Stimulated activated memory B cell treated with anti-CD40 and anti-IgM and Interleukin-4, amounts not matched to agents 10 μg/mL and 1 μg/mL and 100 μg/mL, for 72 hours (primary cell): ENCODE measurements around the gene CAMK2N2.

Experiments
- ATAC-seq: fragments of 150-1000 bp; cut with Tn5 transposase; 2 replicates; pipeline ENCODE4 v1.10.0; 2021
- H3K27ac Mint-ChIP-seq: one replicate; pipeline ENCODE4 v1.8.0; 2022; ENCODE audit warnings: mild to moderate bottlenecking, mixed read lengths
- H3K27me3 Mint-ChIP-seq: one replicate; pipeline ENCODE4 v1.8.0; 2022; ENCODE audit warnings: mixed read lengths
- H3K36me3 Mint-ChIP-seq: one replicate; pipeline ENCODE4 v1.8.0; 2022; ENCODE audit warnings: mixed read lengths
- H3K4me1 Mint-ChIP-seq: one replicate; pipeline ENCODE4 v1.8.0; 2022; ENCODE audit warnings: mixed read lengths
- H3K4me3 Mint-ChIP-seq: one replicate; pipeline ENCODE4 v1.8.0; 2022; ENCODE audit warnings: mild to moderate bottlenecking, moderate library complexity, mixed read lengths
- H3K9me3 Mint-ChIP-seq: one replicate; pipeline ENCODE4 v1.8.0; 2022; ENCODE audit warnings: mixed read lengths

Gene CAMK2N2

DNA sequence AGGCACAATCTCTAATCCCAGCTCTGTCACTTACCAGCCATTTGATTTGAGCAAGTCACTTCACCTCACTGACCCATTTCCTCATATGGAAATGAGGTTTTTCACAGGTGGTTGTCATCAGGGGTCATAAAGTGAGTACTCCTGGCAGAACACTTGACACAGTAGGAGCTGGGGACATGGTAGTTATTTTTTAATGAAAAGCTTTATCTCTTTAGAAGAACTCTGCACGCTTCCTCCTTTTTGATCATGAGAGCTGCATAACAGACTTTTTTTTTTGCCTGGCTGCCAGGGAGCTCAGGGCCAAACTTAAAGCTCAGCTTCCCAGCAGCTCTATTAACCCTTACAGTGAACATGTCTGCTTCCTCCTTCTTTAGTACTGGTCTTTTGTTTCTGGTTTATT lies 23.5 kb downstream of the CAMK2N2 start:
- H3K4me1 Mint-ChIP-seq, result no peaks in the 10 kb centered on the region
- peaks cover 15% of the 10 kb centered on the region for H3K27me3 Mint-ChIP-seq
- no peak for ATAC-seq
- no peaks in the 10 kb centered on the region for H3K9me3 Mint-ChIP-seq
- H3K4me3 Mint-ChIP-seq, result no peak overlapping the region
- peaks cover 9% of the 10 kb centered on the region for H3K36me3 Mint-ChIP-seq
- H3K27ac Mint-ChIP-seq, result no peak overlapping the region

DNA sequence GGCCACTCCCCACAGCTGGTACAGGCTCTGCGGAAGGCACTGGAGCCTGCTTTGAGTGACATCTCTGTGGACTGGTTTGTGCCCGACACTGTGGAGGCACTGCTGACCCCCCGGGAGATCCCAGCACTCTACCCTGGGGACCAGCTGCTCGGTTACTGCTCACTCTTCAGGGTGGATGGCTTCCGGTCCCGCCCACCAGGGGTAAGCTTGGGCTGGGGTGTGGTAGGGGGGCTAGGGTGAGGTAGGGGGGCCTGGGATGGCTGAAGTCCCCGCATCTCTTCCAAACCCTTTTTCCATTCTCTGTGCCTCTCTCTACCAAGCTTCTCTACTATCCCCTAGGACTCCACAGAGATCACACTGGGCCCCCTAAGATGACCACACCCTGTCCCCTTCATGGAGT lies 24.1 kb downstream of the CAMK2N2 start:
- Mint-ChIP-seq H3K36me3 (peaks cover 3% of the 10 kb centered on the region), H3K9me3 (no peaks in the 10 kb centered on the region), H3K27me3 (peaks cover 21% of the 10 kb centered on the region), H3K4me3 (no peak overlapping the region), H3K27ac (no peak overlapping the region), H3K4me1 (no peaks in the 10 kb centered on the region)
- no peak for ATAC-seq

DNA sequence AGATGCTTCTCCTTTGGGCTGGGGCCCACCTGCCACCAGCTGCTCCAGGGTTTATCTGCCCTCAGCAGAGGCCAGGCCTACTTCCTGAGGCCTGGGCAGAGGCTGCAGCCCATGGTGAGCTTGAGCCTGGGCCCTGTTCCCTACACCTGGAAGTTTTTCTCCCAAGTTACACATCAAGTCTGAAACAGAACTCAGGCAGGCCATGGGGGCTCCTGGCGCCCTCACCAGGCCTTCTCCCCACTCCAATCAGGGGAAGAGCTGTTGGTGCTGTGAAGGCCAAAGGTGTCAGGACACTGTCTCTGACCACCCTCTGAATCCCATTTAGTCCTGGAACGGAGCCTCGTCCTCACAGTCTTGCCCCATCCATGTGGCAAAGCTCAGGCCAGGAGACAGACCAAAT lies 24.7 kb downstream of the CAMK2N2 start:
- peaks cover 27% of the 10 kb centered on the region for H3K27me3 Mint-ChIP-seq
- H3K4me1 Mint-ChIP-seq, result peaks cover 1% of the 10 kb centered on the region
- H3K27ac Mint-ChIP-seq, result no peak overlapping the region
- H3K4me3 Mint-ChIP-seq, result no peak overlapping the region
- ATAC-seq, result no peak
- no peaks in the 10 kb centered on the region for H3K9me3 Mint-ChIP-seq
- H3K36me3 Mint-ChIP-seq, result no peaks in the 10 kb centered on the region

DNA sequence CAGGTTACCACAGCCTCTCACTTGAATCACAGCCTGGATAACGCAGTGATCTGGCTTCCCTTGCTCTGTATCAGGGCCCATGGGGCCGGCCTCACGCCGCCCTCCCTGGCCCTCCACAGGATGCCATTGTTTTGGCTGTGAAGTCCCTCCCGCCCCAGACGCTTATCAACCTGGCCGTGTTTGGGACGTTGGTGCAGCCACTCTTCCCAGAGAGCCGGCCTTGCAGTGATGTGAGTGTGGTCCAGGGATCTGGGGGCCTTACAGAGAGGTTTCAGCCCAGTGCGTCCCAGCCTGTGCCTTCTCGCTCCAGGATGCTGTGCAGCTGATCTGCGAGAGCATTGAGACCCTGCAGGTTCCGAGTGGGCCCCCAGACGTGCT lies 25.3 kb downstream of the CAMK2N2 start:
- Mint-ChIP-seq H3K9me3 (no peaks in the 10 kb centered on the region), H3K36me3 (no peaks in the 10 kb centered on the region), H3K4me3 (no peak overlapping the region), H3K4me1 (peaks cover 8% of the 10 kb centered on the region), H3K27ac (no peak overlapping the region), H3K27me3 (peaks cover 33% of the 10 kb centered on the region)
- ATAC-seq, result no peak

DNA sequence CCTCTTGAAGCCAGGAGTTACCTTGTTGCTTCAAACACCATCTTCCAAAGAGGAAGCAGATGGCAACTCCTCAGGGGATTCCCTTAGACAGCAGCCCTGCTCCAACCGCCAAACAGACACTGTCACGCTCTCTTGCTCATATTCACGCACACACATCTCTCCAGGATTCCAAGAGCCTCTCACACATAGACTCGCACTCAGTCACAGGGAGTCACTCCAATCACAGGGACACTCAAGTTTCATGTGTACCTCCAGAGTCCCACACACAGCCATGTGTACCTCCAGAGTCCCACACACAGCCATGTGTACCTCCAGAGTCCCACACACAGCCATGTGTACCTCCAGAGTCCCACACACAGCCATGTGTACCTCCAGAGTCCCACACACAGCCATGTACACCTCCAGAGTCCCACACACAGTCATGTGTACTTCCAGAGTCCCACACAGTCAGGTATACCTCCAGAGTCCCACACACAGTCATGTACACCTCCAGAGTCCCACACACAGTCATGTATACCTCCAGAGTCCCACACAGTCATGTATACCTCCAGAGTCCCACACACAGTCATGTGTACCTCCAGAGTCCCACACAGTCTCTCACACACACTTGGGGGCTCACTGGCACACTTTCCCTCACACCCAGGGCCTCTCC lies 25.8 kb downstream of the CAMK2N2 start:
- Mint-ChIP-seq H3K4me3 (no peak overlapping the region), H3K9me3 (no peaks in the 10 kb centered on the region)

DNA sequence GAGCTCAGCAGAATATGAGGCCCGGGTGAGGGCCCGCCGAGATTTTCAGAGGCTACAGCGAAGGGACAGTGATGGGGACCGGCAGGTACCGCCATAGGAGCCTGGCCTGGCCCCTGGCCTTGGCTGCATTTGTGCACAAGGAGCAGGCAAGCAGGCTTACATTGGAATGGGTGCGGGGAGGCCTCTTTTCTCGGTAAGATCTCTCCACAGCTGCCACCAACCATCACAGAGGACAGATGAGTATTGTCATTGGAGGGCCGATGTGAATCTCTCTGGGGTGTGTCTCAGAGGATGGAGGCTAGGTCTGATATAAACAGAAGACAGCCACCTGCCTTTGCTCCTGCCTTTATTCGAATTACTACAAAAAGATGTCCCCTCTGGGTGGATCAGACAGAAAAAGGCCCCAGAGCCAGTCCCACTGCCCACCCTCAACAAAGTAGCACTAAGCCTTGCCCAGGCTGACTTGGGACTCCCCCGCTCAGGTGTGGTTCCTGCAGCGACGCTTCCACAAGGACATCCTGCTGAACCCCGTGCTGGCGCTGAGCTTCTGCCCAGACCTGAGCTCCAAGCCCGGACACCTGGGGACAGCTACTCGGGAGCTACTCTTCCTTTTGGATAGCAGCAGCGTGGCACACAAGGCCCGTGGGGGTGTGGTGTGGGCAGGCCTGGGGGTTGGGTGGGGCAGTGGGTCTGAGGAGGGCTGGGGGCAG lies 26.5 kb downstream of the CAMK2N2 start:
- Mint-ChIP-seq H3K4me3 (no peak overlapping the region), H3K27ac (no peak overlapping the region), H3K36me3 (no peaks in the 10 kb centered on the region), H3K9me3 (no peaks in the 10 kb centered on the region), H3K4me1 (peaks cover 10% of the 10 kb centered on the region), H3K27me3 (peaks cover 38% of the 10 kb centered on the region)
- ATAC-seq, result no peak

More for the DNA sequence above, 25.8 kb downstream of the CAMK2N2 start:
- Mint-ChIP-seq H3K36me3 (no peaks in the 10 kb centered on the region), H3K27me3 (peaks cover 38% of the 10 kb centered on the region), H3K27ac (no peak overlapping the region), H3K4me1 (peaks cover 10% of the 10 kb centered on the region)
- no peak for ATAC-seq

DNA sequence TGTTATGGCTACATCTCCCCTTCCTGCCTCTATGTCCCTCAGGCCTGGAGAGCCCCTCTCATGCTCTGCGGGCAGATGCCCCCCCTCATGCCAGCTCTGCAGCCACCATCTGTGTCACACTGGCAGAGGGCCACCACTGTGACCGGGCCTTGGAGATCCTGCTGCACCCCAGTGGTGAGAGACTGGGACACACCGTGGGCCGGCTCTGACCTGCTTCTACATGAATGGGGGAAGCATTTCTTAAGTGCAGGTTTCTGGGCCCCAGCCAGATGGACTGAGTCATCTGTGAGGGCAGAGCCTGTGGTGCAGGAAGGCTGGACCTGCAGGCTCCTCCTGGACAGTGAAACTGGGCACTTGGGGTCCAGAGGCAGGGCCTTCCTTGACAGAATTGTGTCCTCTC lies 27.1 kb downstream of the CAMK2N2 start:
- no peak for ATAC-seq
- Mint-ChIP-seq H3K27ac (no peak overlapping the region), H3K27me3 (peaks cover 38% of the 10 kb centered on the region), H3K9me3 (no peaks in the 10 kb centered on the region), H3K36me3 (no peaks in the 10 kb centered on the region), H3K4me3 (no peak overlapping the region), H3K4me1 (peaks cover 10% of the 10 kb centered on the region)

DNA sequence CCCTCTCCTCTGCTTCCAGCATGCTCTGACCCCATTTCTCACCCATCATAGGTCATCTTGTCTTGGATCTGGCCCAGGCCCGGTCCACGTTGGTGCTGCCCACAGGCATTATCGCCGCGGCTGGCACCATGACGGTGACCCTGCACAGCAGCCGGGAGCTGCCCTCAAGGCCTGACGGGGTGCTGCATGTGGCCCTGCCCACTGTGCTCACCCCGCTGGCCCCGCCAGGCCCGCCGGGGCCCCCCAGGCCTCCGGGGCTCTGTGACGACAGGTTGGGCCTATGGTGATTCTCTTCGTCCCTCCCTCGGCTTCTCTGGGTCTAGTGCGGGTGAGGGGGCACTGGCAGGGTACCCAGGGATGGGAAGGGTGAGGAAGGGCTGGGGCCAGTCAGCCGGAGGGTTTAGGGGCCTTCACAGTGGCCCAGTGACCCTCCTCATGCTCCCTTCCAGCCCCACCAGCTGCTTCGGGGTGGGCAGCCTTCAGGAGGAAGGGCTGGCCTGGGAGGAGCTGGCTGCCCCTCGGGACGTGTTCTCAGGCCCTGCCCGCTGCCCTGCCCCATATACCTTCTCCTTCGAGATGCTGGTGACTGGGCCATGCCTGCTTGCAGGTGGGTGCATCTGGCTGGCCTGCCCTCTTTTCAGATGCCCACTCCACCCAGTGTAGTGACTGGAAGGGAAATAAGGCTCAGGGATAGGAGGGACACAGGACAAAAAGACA lies 28.1 kb downstream of the CAMK2N2 start:
- Mint-ChIP-seq H3K36me3 (no peaks in the 10 kb centered on the region), H3K4me3 (no peak overlapping the region), H3K27me3 (peaks cover 48% of the 10 kb centered on the region)

DNA sequence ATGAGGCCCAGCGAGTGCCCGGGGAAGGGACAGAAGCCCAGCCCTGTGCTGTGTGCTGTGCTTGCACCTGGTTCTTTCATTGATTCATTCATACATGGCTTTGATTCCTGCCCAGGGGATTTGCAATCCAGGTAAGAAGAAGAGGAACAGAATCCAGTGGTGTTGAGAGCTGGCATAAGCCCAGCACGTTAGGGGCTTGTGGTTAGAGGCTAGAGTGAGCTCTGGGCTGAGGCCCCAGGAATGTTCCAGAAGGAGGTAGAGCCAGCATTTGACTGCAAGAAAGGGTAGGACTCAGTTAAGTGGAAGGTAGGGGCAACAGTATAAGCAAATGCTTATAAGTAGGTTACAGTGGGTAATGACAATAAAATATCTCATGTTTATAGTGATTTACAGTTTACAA lies 29.7 kb downstream of the CAMK2N2 start:
- no peaks in the 10 kb centered on the region for H3K36me3 Mint-ChIP-seq
- peaks cover 60% of the 10 kb centered on the region for H3K27me3 Mint-ChIP-seq
- H3K4me1 Mint-ChIP-seq, result peaks cover 17% of the 10 kb centered on the region
- H3K9me3 Mint-ChIP-seq, result no peaks in the 10 kb centered on the region
- H3K4me3 Mint-ChIP-seq, result peak overlapping the region; percentile 15
- no peak for ATAC-seq
- no peak overlapping the region for H3K27ac Mint-ChIP-seq

More for the DNA sequence above, 28.1 kb downstream of the CAMK2N2 start:
- no peak for ATAC-seq
- peaks cover 17% of the 10 kb centered on the region for H3K4me1 Mint-ChIP-seq
- H3K27ac Mint-ChIP-seq, result no peak overlapping the region
- no peaks in the 10 kb centered on the region for H3K9me3 Mint-ChIP-seq

DNA sequence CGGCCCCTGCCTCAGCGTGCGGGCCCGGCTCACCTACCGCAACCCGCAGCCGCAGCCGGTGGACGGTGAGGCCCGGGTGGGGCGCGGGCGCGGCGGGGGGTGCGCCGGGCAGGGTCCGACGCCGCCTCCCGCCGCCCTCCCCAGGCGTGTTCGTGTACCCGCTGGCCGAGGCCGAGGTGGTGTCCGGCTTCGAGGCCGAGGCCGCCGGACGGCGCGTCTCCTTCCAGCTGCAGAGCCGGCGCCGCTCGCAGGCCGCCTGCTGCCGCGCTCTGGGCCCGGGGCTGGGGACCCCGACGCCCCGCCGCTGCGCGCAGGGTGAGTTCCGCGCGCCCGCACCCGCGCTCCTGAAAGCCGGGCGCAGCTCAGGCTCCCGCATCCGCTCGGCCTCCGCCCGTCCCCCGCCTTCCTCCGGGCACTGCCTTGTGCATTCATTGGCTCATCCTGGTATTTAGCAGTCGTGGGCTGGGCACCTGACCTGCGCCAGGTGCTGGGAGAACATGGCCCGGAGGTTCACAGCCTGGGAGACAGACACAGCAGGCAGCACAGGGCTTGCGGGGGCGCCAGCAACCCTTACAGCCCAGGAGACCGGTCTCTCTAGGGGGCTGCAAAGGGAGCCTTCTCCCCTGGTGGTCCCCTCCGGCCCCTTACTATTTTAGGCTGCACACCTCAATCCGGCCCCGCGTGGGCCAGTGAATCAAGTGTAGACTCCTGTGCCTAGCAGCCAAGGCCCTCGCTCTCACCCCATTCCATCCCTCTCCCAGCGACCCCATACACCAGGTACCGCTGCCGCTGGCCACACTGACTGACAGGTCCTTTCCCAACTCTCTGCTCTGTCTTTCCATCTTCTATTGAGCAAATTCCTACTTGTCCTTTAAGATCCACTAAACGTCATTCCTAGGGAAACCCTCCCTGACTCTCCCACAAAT lies 30.5 kb downstream of the CAMK2N2 start:
- H3K4me3 Mint-ChIP-seq, result peak overlapping the region; percentile 15
- no peak overlapping the region for H3K27ac Mint-ChIP-seq
- H3K9me3 Mint-ChIP-seq, result no peaks in the 10 kb centered on the region
- H3K36me3 Mint-ChIP-seq, result no peaks in the 10 kb centered on the region
- H3K27me3 Mint-ChIP-seq, result peaks cover 68% of the 10 kb centered on the region
- ATAC-seq, result no peak
- peaks cover 17% of the 10 kb centered on the region for H3K4me1 Mint-ChIP-seq

DNA sequence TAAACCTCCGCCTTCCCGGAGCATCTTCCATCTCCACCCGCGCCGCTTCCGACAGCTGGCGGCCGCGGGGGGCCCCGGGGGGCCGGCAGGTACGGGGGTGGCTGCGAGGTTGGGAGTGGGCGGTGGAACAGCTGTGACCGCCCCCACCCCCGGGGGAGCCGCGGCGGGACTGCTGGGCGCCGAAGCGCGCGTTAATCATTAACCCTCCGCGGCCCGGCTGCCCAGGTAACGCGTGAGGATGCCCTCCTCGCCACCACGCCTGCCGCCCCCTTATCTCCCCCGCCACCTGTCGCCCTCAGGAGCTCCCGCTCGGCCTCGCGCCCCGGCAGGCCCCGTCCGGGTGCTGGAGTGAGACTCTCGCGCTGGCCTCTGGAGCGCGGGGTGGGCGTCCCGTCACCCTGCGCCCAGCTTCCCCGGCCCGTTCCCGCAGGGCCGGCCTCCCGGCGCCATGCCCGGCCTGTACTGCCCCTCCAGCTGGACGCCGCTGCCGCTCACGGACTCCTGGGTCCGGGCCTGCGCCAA lies 31.2 kb downstream of the CAMK2N2 start:
- H3K36me3 Mint-ChIP-seq, result no peaks in the 10 kb centered on the region
- peaks cover 17% of the 10 kb centered on the region for H3K4me1 Mint-ChIP-seq
- no peaks in the 10 kb centered on the region for H3K9me3 Mint-ChIP-seq
- no peak overlapping the region for H3K27ac Mint-ChIP-seq
- no peak for ATAC-seq
- peaks cover 76% of the 10 kb centered on the region for H3K27me3 Mint-ChIP-seq
- H3K4me3 Mint-ChIP-seq, result no peak overlapping the region

DNA sequence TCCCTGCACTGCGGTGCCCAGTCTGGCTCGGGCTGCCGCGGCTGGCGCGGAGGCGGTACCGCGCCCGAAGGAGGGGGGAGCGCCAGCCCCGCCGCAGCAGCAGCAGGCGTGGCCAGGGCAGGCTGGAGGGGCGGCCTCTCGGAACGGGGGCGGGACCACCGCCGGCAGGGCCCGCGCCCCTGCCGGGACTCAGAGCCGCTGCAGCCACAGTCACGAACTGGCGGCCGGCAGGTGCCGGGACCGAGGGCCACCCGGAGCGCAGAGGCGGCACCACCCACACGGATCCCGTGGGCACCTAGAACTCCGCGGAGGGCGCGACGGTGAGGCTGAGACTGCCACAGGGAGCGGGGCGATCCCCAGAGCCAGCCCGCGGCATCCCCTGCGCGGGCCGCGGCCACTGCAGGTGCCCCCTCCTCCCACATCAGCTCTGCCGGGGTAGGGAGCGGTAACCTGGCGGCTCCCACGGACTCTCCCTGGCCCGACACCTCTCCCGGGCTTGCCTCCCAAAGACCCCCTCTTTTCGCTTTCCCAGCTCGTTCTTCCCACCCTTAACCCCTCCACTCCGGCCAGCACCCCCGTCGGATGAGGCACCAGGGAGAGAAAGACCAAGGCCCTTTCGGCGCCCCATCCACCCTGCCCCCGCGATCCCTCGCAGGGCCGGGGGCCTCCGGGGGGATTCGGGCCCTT lies 31.8 kb downstream of the CAMK2N2 start, which contains the start of gene VWA5B2:
Gene VWA5B2, plus strand, starts transcription at position 192 of the 687 bp plus-strand sequence. CDS start 944 bp downstream, outside the sequence.
- Mint-ChIP-seq H3K36me3 (no peaks in the 10 kb centered on the region), H3K4me1 (peaks cover 17% of the 10 kb centered on the region), H3K27ac (no peak within 1 kb of the TSS), H3K9me3 (no peaks in the 10 kb centered on the region), H3K4me3 (peak within 1 kb of the TSS; percentile 79), H3K27me3 (peaks cover 82% of the 10 kb centered on the region)
- ATAC-seq, result peak; percentile 94

DNA sequence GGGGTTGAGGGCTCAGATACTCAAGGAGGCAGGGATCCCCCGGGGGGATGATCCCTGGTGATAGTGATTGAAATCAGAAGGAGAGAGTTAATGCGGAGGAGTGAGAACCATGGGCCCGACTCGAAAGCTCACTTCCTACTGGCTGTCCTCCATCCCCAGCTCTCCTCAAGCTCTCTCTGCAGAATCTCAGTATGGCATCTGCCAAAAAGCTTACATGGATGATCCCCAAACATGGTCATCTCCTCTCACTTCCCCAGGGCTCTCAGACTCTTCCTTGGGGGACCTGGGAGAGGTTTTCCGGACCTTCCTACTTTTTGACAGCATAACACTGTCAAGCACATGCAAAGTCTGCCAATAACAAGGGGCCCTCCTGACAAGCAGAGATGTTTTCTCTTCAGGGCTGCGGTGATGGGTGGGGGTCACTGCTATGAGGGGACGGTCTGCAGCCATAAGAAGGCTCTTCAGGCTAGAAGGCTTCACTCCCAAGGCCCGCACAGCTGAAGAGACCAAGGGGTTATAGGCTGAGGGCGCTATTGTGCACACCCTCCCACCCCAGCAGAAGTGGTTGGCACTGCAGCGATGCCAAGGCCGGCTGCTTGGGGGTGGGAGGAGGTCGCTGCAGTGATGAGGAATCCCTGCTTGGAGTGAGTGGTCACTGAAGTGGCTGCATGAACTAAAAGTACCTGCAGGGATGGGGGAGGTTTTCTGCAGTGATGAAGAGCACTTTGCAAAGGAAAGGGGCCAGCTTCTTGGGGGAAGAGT lies 32.8 kb downstream of the CAMK2N2 start:
- Mint-ChIP-seq H3K4me1 (peaks cover 17% of the 10 kb centered on the region), H3K36me3 (no peaks in the 10 kb centered on the region), H3K9me3 (no peaks in the 10 kb centered on the region), H3K4me3 (peak overlapping the region; percentile 79), H3K27me3 (peaks cover 84% of the 10 kb centered on the region), H3K27ac (no peak overlapping the region)
- ATAC-seq, result no peak
